Mononuclear cell (primary cell): ENCODE results near the gene CD2. TPM values are rescaled to one million over a fixed set of nuclear protein-coding genes. Genes with fewer than 3 reads are reported as not detected.

ENCODE experiments used
- H3K27me3 ChIP-seq: 2 replicates; pipeline ENCODE4 v1.6.0; 2011; ENCODE audit warnings: low read length, control low read depth; ENCODE audit not compliant: insufficient read depth
- H3K4me1 ChIP-seq: 2 replicates; pipeline ENCODE4 v1.5.1; 2011; ENCODE audit warnings: mild to moderate bottlenecking, low read length, control low read depth; ENCODE audit not compliant: insufficient read depth
- H3K4me3 ChIP-seq: 2 replicates; pipeline ENCODE4 v1.5.1; 2011; ENCODE audit warnings: mild to moderate bottlenecking, low read length, moderate library complexity
- H3K9me3 ChIP-seq: 2 replicates; pipeline ENCODE4 v1.5.1; 2011; ENCODE audit warnings: low read depth, mild to moderate bottlenecking, control low read depth, low read length
- total RNA-seq: library from RNA; depleted of rRNA; stranded (reverse); fragments of >200 nt; gene quantifications from one replicate; pipeline ENCODE4 v1.2.3, GENCODE V29; 2012

CD2 gene
- total RNA-seq, 1 donor = 110 TPM

- Histone ChIP-seq H3K4me1 (peaks cover 87% of the 10 kb centered on the region), H3K4me3 (no peak overlapping the region), H3K27me3 (no peaks in the 10 kb centered on the region), H3K9me3 (no peaks in the 10 kb centered on the region)
Measured at GRCh38 chr1:116763116-116763786, 9.0 kb downstream of the CD2 start.

GRCh38 chr1:116763787-116764465 lies 9.7 kb downstream of the CD2 start:
- Histone ChIP-seq H3K9me3 (no peaks in the 10 kb centered on the region), H3K4me3 (no peak overlapping the region), H3K4me1 (peaks cover 92% of the 10 kb centered on the region), H3K27me3 (no peaks in the 10 kb centered on the region)

GRCh38 chr1:116764466-116764898 lies 10.3 kb downstream of the CD2 start:
- Histone ChIP-seq H3K27me3 (no peaks in the 10 kb centered on the region), H3K4me3 (no peak overlapping the region)

GRCh38 chr1:116764906-116765862 lies 11.0 kb downstream of the CD2 start:
- no peak overlapping the region for H3K4me3 ChIP-seq

More at GRCh38 chr1:116764466-116764898, 10.3 kb downstream of the CD2 start:
- no peaks in the 10 kb centered on the region for H3K9me3 ChIP-seq
- peaks cover 96% of the 10 kb centered on the region for H3K4me1 ChIP-seq

GRCh38 chr1:116765962-116766361 lies 11.7 kb downstream of the CD2 start:
- peaks cover 97% of the 10 kb centered on the region for H3K4me1 ChIP-seq
- H3K4me3 ChIP-seq = no peak overlapping the region
- no peaks in the 10 kb centered on the region for H3K9me3 ChIP-seq
- no peaks in the 10 kb centered on the region for H3K27me3 ChIP-seq

More at GRCh38 chr1:116764906-116765862, 11.0 kb downstream of the CD2 start:
- peaks cover 98% of the 10 kb centered on the region for H3K4me1 ChIP-seq
- H3K27me3 ChIP-seq = no peaks in the 10 kb centered on the region
- H3K9me3 ChIP-seq = no peaks in the 10 kb centered on the region

- Histone ChIP-seq H3K9me3 (no peaks in the 10 kb centered on the region), H3K4me3 (no peak overlapping the region), H3K4me1 (peaks cover 95% of the 10 kb centered on the region), H3K27me3 (no peaks in the 10 kb centered on the region)
Measured at GRCh38 chr1:116766616-116767469, 12.6 kb downstream of the CD2 start.

- H3K4me3 ChIP-seq = no peak overlapping the region
- no peaks in the 10 kb centered on the region for H3K27me3 ChIP-seq
- no peaks in the 10 kb centered on the region for H3K9me3 ChIP-seq
- peaks cover 88% of the 10 kb centered on the region for H3K4me1 ChIP-seq
Measured at GRCh38 chr1:116767782-116768382, 13.7 kb downstream of the CD2 start.

GRCh38 chr1:116768416-116769103 lies 14.3 kb downstream of the CD2 start:
- no peaks in the 10 kb centered on the region for H3K27me3 ChIP-seq
- no peak overlapping the region for H3K4me3 ChIP-seq
- H3K4me1 ChIP-seq = peaks cover 81% of the 10 kb centered on the region
- no peaks in the 10 kb centered on the region for H3K9me3 ChIP-seq

- no peaks in the 10 kb centered on the region for H3K27me3 ChIP-seq
- peaks cover 76% of the 10 kb centered on the region for H3K4me1 ChIP-seq
- H3K4me3 ChIP-seq = no peak overlapping the region
- no peaks in the 10 kb centered on the region for H3K9me3 ChIP-seq
Measured at GRCh38 chr1:116769104-116769452, 14.8 kb downstream of the CD2 start.

GRCh38 chr1:116769561-116769977 lies 15.3 kb downstream of the CD2 start:
- H3K4me1 ChIP-seq = peaks cover 71% of the 10 kb centered on the region
- H3K4me3 ChIP-seq = no peak overlapping the region
- H3K27me3 ChIP-seq = no peaks in the 10 kb centered on the region
- no peaks in the 10 kb centered on the region for H3K9me3 ChIP-seq

- Histone ChIP-seq H3K4me1 (peaks cover 67% of the 10 kb centered on the region), H3K27me3 (no peaks in the 10 kb centered on the region), H3K9me3 (no peaks in the 10 kb centered on the region), H3K4me3 (no peak overlapping the region)
Measured at GRCh38 chr1:116769994-116770393, 15.8 kb downstream of the CD2 start.

GRCh38 chr1:116770625-116771024 lies 16.4 kb downstream of the CD2 start:
- H3K9me3 ChIP-seq = no peaks in the 10 kb centered on the region
- peaks cover 61% of the 10 kb centered on the region for H3K4me1 ChIP-seq
- H3K27me3 ChIP-seq = no peaks in the 10 kb centered on the region
- H3K4me3 ChIP-seq = no peak overlapping the region

- H3K4me3 ChIP-seq = no peak overlapping the region
- H3K9me3 ChIP-seq = no peaks in the 10 kb centered on the region
- H3K4me1 ChIP-seq = peaks cover 46% of the 10 kb centered on the region
- H3K27me3 ChIP-seq = no peaks in the 10 kb centered on the region
Measured at GRCh38 chr1:116771997-116772647, 17.9 kb downstream of the CD2 start.
